ENCODE results near the gene LANCL2.

- TF ChIP-seq CTCF (IDR thresholded peaks at IDR 0.05) = no peak
- TF ChIP-seq POLR2A (IDR thresholded peaks at IDR 0.05) = no peak
- no peak for TF ChIP-seq POLR2AphosphoS5 (IDR thresholded peaks at IDR 0.05)
- TF ChIP-seq EP300 (IDR thresholded peaks at IDR 0.05) = no peak
Observed at GRCh38 chr7:55411844-55412243, 46.7 kb downstream of the LANCL2 start.
